GM13976 (cell line): ENCODE measurements around the gene HNF4A.

ENCODE experiments used
- DNase-seq: peaks from one replicate; pipeline ENCODE4 v3.0.0; 2012; ENCODE audit warnings: low spot score
- in situ Hi-C: fragments of 300-500 bp; cut with MboI; formaldehyde crosslinking; loops from one replicate; pipeline ENCODE4 v1.12.0; 2022; ENCODE audit warnings: low sequenced_read_pairs, mixed read lengths, inconsistent platforms; ENCODE audit not compliant: unreplicated experiment
- TF ChIP-seq, protein P1 (sequence below): IDR thresholded peaks from 2 replicates; pipeline ENCODE4 v1.5.1; 2012; ENCODE audit warnings: borderline replicate concordance, mild to moderate bottlenecking; ENCODE audit not compliant: insufficient read depth; ENCODE audit errors: extremely low read depth, missing control alignments, control extremely low read depth

The HNF4A gene

GRCh38 chr20:44426879-44427790, 71.6 kb downstream of the HNF4A start:
- in situ Hi-C loops, result no loop called here
- DNase-seq, result no peak
- TF ChIP-seq, protein P1, sequence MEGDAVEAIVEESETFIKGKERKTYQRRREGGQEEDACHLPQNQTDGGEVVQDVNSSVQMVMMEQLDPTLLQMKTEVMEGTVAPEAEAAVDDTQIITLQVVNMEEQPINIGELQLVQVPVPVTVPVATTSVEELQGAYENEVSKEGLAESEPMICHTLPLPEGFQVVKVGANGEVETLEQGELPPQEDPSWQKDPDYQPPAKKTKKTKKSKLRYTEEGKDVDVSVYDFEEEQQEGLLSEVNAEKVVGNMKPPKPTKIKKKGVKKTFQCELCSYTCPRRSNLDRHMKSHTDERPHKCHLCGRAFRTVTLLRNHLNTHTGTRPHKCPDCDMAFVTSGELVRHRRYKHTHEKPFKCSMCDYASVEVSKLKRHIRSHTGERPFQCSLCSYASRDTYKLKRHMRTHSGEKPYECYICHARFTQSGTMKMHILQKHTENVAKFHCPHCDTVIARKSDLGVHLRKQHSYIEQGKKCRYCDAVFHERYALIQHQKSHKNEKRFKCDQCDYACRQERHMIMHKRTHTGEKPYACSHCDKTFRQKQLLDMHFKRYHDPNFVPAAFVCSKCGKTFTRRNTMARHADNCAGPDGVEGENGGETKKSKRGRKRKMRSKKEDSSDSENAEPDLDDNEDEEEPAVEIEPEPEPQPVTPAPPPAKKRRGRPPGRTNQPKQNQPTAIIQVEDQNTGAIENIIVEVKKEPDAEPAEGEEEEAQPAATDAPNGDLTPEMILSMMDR, result no peak

DNA sequence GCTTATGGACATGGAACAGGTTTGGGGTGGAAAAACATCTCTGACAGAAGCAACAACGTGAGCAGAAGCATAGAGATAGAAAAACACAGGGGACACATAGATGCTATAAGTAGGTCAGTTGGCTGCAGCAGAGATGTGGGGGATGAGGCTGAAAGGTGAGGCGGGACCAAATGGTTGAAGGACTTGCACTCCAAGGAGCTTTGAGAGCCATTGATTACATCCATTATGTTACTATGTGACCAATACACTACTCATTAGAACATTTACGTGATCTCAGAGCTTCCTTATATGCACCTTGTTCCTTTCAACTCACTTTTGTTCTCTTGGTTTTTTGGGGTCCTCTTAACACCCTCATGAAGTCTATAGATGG, 72.3 kb downstream of the HNF4A start:
- in situ Hi-C loops, result no loop called here
- TF ChIP-seq, protein P1, result no peak

GRCh38 chr20:44428174-44429016, 72.9 kb downstream of the HNF4A start:
- in situ Hi-C loops, result no loop called here
- TF ChIP-seq, protein P1, result no peak
- DNase-seq, result no peak

More for the DNA sequence above, 72.3 kb downstream of the HNF4A start:
- DNase-seq, result no peak

GRCh38 chr20:44429017-44429339, 73.5 kb downstream of the HNF4A start:
- in situ Hi-C loops, result no loop called here
- no peak for DNase-seq
- TF ChIP-seq, protein P1, result no peak

GRCh38 chr20:44429419-44430269, 74.1 kb downstream of the HNF4A start:
- TF ChIP-seq, protein P1, result no peak
- no peak for DNase-seq
- in situ Hi-C loops, result no loop called here
